Loucy (cell line): ENCODE results near the gene PIP4K2C.

Source experiments
- CTCF ChIP-seq: fragments of 200-600 bp; sonication (generic); conservative IDR thresholded peaks from 2 replicates; pipeline ENCODE4 v1.5.1; 2014; ENCODE audit warnings: mild to moderate bottlenecking, antibody characterized with exemption, low read length
- EZH2phosphoT487 ChIP-seq: fragments of 200-600 bp; IDR thresholded peaks from 2 replicates; pipeline ENCODE4 v1.6.1; 2018; ENCODE audit warnings: antibody characterized with exemption, mild to moderate bottlenecking, moderate library complexity, borderline replicate concordance

DNA sequence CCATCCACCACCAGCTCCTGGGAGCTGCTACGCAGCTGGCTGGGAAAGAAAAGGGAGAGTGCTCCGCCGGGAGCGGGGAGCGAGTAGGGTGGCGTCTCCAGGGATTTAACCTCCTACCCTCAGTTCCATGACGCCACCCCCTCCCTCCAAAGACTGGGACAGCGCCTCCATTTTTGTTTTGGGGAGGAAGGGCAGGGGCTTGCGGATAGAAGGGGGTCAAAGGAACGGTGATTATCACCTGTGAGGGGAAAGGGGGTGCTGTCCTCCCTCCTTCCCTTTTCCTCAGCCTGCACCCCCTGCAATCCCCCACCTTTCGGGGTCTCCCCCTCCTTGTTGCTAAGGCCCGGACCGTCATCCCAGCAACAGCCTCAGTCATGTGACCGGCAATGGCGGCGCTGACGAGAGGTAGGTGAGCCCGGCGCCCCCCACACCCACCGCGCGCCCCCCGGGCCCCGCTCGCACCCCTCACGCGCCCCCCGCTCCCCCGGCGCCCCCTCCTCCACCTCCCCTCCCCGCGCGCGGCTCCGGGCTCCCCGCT lies 13.5 kb downstream of the PIP4K2C start, which contains the start of gene DTX3:
- TF ChIP-seq CTCF (no peak), EZH2phosphoT487 (no peak)
